Measurements from ENCODE around the gene CAPN14.

Gene CAPN14

GRCh38 chr2:31190188-31190587, 27.1 kb downstream of the CAPN14 start:
- ATAC-seq, result no peak
- no peak for TF ChIP-seq GLIS3 (CRISPR knock-in tag; IDR thresholded peaks at IDR 0.05)
- TF ChIP-seq ZFP30 (CRISPR knock-in tag; IDR thresholded peaks at IDR 0.05), result no peak
- TF ChIP-seq OSR1 (CRISPR knock-in tag; IDR thresholded peaks at IDR 0.05), result no peak
- TF ChIP-seq ZNF565 (CRISPR knock-in tag; conservative IDR thresholded peaks at IDR 0.05; ENCODE audit: low read depth), result no peak
- no peak for TF ChIP-seq BACH2 (CRISPR knock-in tag; IDR thresholded peaks at IDR 0.05; ENCODE audit: borderline replicate concordance)
- no peak for TF ChIP-seq ZC3H10 (CRISPR knock-in tag; IDR thresholded peaks at IDR 0.05)
- TF ChIP-seq POU6F1 (CRISPR knock-in tag; IDR thresholded peaks at IDR 0.05; ENCODE audit: borderline replicate concordance, low read depth), result no peak
- no peak for TF ChIP-seq TSHZ2 (CRISPR knock-in tag; IDR thresholded peaks at IDR 0.05)
- no peak for TF ChIP-seq ZNF70 (CRISPR knock-in tag; IDR thresholded peaks at IDR 0.05)
- no peak for TF ChIP-seq CSRNP3 (CRISPR knock-in tag; IDR thresholded peaks at IDR 0.05)
- TF ChIP-seq ARNTL (CRISPR knock-in tag; IDR thresholded peaks at IDR 0.05; ENCODE audit: borderline replicate concordance, low read depth), result no peak
- no peak for TF ChIP-seq ISL1 (CRISPR knock-in tag; IDR thresholded peaks at IDR 0.05)
- TF ChIP-seq ZNF8 (CRISPR knock-in tag; IDR thresholded peaks at IDR 0.05), result no peak
- TF ChIP-seq SNAI2 (CRISPR knock-in tag; IDR thresholded peaks at IDR 0.05), result no peak
- TF ChIP-seq TCF4 (CRISPR knock-in tag; IDR thresholded peaks at IDR 0.05; ENCODE audit: borderline replicate concordance), result no peak
- TF ChIP-seq ZFP3 (CRISPR knock-in tag; IDR thresholded peaks at IDR 0.05), result no peak
- TF ChIP-seq RARB (CRISPR knock-in tag; IDR thresholded peaks at IDR 0.05), result no peak
- no peak for TF ChIP-seq PATZ1 (CRISPR knock-in tag; IDR thresholded peaks at IDR 0.05; ENCODE audit: borderline replicate concordance)
- no peak for TF ChIP-seq CSDC2 (CRISPR knock-in tag; IDR thresholded peaks at IDR 0.05)
- TF ChIP-seq PPARA (CRISPR knock-in tag; IDR thresholded peaks at IDR 0.05; ENCODE audit: borderline replicate concordance), result no peak

GRCh38 chr2:31189141-31189540, 28.2 kb downstream of the CAPN14 start:
- TF ChIP-seq ZFP30 (CRISPR knock-in tag; IDR thresholded peaks at IDR 0.05), result no peak
- no peak for TF ChIP-seq GLIS3 (CRISPR knock-in tag; IDR thresholded peaks at IDR 0.05)
- no peak for TF ChIP-seq POU6F1 (CRISPR knock-in tag; IDR thresholded peaks at IDR 0.05; ENCODE audit: borderline replicate concordance, low read depth)
- no peak for TF ChIP-seq PPARA (CRISPR knock-in tag; IDR thresholded peaks at IDR 0.05; ENCODE audit: borderline replicate concordance)
- no peak for TF ChIP-seq ZNF565 (CRISPR knock-in tag; conservative IDR thresholded peaks at IDR 0.05; ENCODE audit: low read depth)
- TF ChIP-seq CSRNP3 (CRISPR knock-in tag; IDR thresholded peaks at IDR 0.05), result no peak
- TF ChIP-seq ARNTL (CRISPR knock-in tag; IDR thresholded peaks at IDR 0.05; ENCODE audit: borderline replicate concordance, low read depth), result no peak
- TF ChIP-seq ZC3H10 (CRISPR knock-in tag; IDR thresholded peaks at IDR 0.05), result no peak
- no peak for TF ChIP-seq CSDC2 (CRISPR knock-in tag; IDR thresholded peaks at IDR 0.05)
- no peak for TF ChIP-seq RARB (CRISPR knock-in tag; IDR thresholded peaks at IDR 0.05)
- TF ChIP-seq TOX (CRISPR knock-in tag; IDR thresholded peaks at IDR 0.05; ENCODE audit: borderline replicate concordance), result no peak
- no peak for TF ChIP-seq BACH2 (CRISPR knock-in tag; IDR thresholded peaks at IDR 0.05; ENCODE audit: borderline replicate concordance)
- TF ChIP-seq ZNF8 (CRISPR knock-in tag; IDR thresholded peaks at IDR 0.05), result no peak
- no peak for TF ChIP-seq ZFP3 (CRISPR knock-in tag; IDR thresholded peaks at IDR 0.05)
- TF ChIP-seq ISL1 (CRISPR knock-in tag; IDR thresholded peaks at IDR 0.05), result no peak
- TF ChIP-seq TSHZ2 (CRISPR knock-in tag; IDR thresholded peaks at IDR 0.05), result no peak
- no peak for TF ChIP-seq TCF4 (CRISPR knock-in tag; IDR thresholded peaks at IDR 0.05; ENCODE audit: borderline replicate concordance)
- TF ChIP-seq SNAI2 (CRISPR knock-in tag; IDR thresholded peaks at IDR 0.05), result no peak
- no peak for TF ChIP-seq OSR1 (CRISPR knock-in tag; IDR thresholded peaks at IDR 0.05)
- no peak for TF ChIP-seq ESRRG (CRISPR knock-in tag; IDR thresholded peaks at IDR 0.05)
- ATAC-seq, result no peak
